GM12878 (cell line): ENCODE measurements around the gene NEGR1. TPM values are rescaled to one million over a fixed set of nuclear protein-coding genes. Genes with fewer than 3 reads are reported as not detected.

Experiments used
- ATAC-seq: fragments of 200-7000 bp; cut with Tn5 transposase; 3 replicates; pipeline ENCODE4 v1.9.1; 2020; ENCODE audit warnings: mild to moderate bottlenecking, moderate library complexity
- BruUV-seq: library from RNA; stranded (reverse); fragments of 400-500 nt; replicated peaks from 2 replicates; lab custom pipeline; 2021; lab: Mats Ljungman, UMichigan
- CTCF ChIA-PET: fragments of 300-600 bp; sonication (Branson Sonifier 250); formaldehyde crosslinking; extraction: SDS; loops from one replicate; lab custom pipeline; 2021; ENCODE audit warnings: inconsistent platforms; lab: Yijun Ruan, JAX
- POLR2A ChIA-PET: fragments of 350-600 bp; formaldehyde crosslinking; extraction: SDS; loops from one replicate; lab custom pipeline; 2021; ENCODE audit warnings: inconsistent platforms; lab: Charles Lee
- RAD21 ChIA-PET: fragments of 300-600 bp; sonication (Branson Sonifier 250); formaldehyde crosslinking; loops from one replicate; lab custom pipeline; 2023; ENCODE audit warnings: antibody characterized with exemption; ENCODE audit not compliant: unreplicated experiment; lab: Charles Lee
- SMC1A ChIA-PET: fragments of 300-600 bp; sonication (Branson Sonifier 250); formaldehyde crosslinking; loops from one replicate; lab custom pipeline; 2023; ENCODE audit not compliant: unreplicated experiment, uncharacterized antibody; lab: Charles Lee
- DNase-seq: peaks from one replicate; pipeline ENCODE4 v3.0.0-alpha.2; 2011; ENCODE audit warnings: low read depth, low spot score
- FAIRE-seq: peaks from 3 replicates; lab custom pipeline; 2011; peaks lifted over from hg19 to GRCh38; lab: Jason Lieb, UNC
- H2AFZ ChIP-seq: 2 replicates; pipeline ENCODE4 v1.6.0; 2011; ENCODE audit warnings: low read depth, low read length, control low read depth; ENCODE audit not compliant: control insufficient read depth
- H3K27ac ChIP-seq: 2 replicates; pipeline ENCODE4 v1.5.1; 2011; ENCODE audit warnings: control low read depth; ENCODE audit not compliant: control insufficient read depth, insufficient read depth
- H3K27me3 ChIP-seq, 2 experiments: replicated peaks in 1 of 2; 2 replicates each; pipeline versions ENCODE4 v1.6.0 to v1.6.1; 2011; ENCODE audit warnings: low read length in 1 of 2; ENCODE audit not compliant: control insufficient read depth in 2 of 2, insufficient read depth in 2 of 2
- H3K36me3 ChIP-seq, 2 experiments: 2 replicates each; pipeline ENCODE4 v1.5.1; 2011; ENCODE audit warnings: low read length in 1 of 2; ENCODE audit not compliant: control insufficient read depth in 2 of 2, insufficient read depth in 2 of 2
- H3K4me1 ChIP-seq: 2 replicates; pipeline ENCODE4 v1.6.1; 2011; ENCODE audit warnings: mild to moderate bottlenecking, low read length, moderate library complexity, mixed read lengths; ENCODE audit not compliant: control insufficient read depth, insufficient read depth
- H3K4me2 ChIP-seq: 2 replicates; pipeline ENCODE4 v1.6.0; 2011; ENCODE audit warnings: control low read depth; ENCODE audit not compliant: control insufficient read depth, insufficient read depth
- H3K4me3 ChIP-seq: fragments of 200-600 bp; sonication (generic); 2 replicates; pipeline ENCODE4 v1.5.1; 2016
- H3K79me2 ChIP-seq: 2 replicates; pipeline ENCODE4 v1.6.0; 2011; ENCODE audit warnings: low read length; ENCODE audit not compliant: control insufficient read depth, insufficient read depth
- H3K9ac ChIP-seq: 2 replicates; pipeline ENCODE4 v1.8.0; 2011; ENCODE audit warnings: low read length, control low read depth, mixed read lengths; ENCODE audit not compliant: control insufficient read depth, insufficient read depth
- H3K9me3 ChIP-seq: replicated peaks from 3 replicates; pipeline ENCODE4 v1.5.1; 2011; ENCODE audit warnings: mild to moderate bottlenecking, low read length; ENCODE audit not compliant: control insufficient read depth, insufficient read depth
- H4K20me1 ChIP-seq: 2 replicates; pipeline ENCODE4 v1.6.0; 2011; ENCODE audit not compliant: control insufficient read depth, insufficient read depth
- CBFB ChIP-seq: IDR thresholded peaks from 2 replicates; pipeline ENCODE4 v1.6.1; 2016; ENCODE audit warnings: antibody characterized with exemption, low read depth
- CBX5 ChIP-seq: sonication (generic); IDR thresholded peaks from 2 replicates; pipeline ENCODE4 v1.6.1; 2016; ENCODE audit warnings: low read depth, moderate library complexity, mild to moderate bottlenecking, inconsistent platforms
- FOXM1 ChIP-seq: IDR thresholded peaks from 2 replicates; pipeline ENCODE4 v1.6.1; 2012; ENCODE audit warnings: low read depth, mild to moderate bottlenecking, inconsistent platforms, low read length, moderate library complexity
- GATAD2B ChIP-seq: fragments of 450-650 bp; conservative IDR thresholded peaks from 2 replicates; pipeline ENCODE4 v1.6.1; 2017; ENCODE audit warnings: low read depth, mild to moderate bottlenecking, moderate library complexity
- MTA3 ChIP-seq: IDR thresholded peaks from 2 replicates; pipeline ENCODE4 v1.6.1; 2012; ENCODE audit warnings: low read length, inconsistent platforms, borderline replicate concordance
- POLR2A ChIP-seq: IDR thresholded peaks from 2 replicates; pipeline ENCODE4 v1.6.1; 2011; ENCODE audit warnings: low read depth, mild to moderate bottlenecking, low read length
- POU2F2 ChIP-seq: IDR thresholded peaks from 3 replicates; pipeline ENCODE4 v1.6.1; 2011; ENCODE audit warnings: low read depth, mild to moderate bottlenecking, low read length, borderline replicate concordance
- SPI1 ChIP-seq: IDR thresholded peaks from 2 replicates; pipeline ENCODE4 v1.6.1; 2011; ENCODE audit warnings: low read depth, mild to moderate bottlenecking, low read length, moderate library complexity, borderline replicate concordance; ENCODE audit not compliant: insufficient read depth
- ZBED1 ChIP-seq: IDR thresholded peaks from 2 replicates; pipeline ENCODE4 v1.6.1; 2016; ENCODE audit warnings: borderline replicate concordance
- WGBS: methylation state at CpG from one replicate; pipeline ENCODE4 v1.1.6; 2016; ENCODE audit warnings: low lambda C conversion rate; ENCODE audit not compliant: insufficient replicate concordance, insufficient coverage; ENCODE audit errors: missing lambda C conversion rate; 5-methylcytosine and 5-hydroxymethylcytosine counted together
- in situ Hi-C: fragments of 300-500 bp; cut with MboI; formaldehyde crosslinking; loops from 9 replicates; pipeline ENCODE4 v1.14.3; 2018; ENCODE audit warnings: mixed read lengths
- intact Hi-C: fragments of 100-400 bp; cut with micrococcal nuclease; formaldehyde crosslinking; loops from one replicate; pipeline ENCODE4 v1.14.2; 2022; ENCODE audit not compliant: unreplicated experiment
- polyA plus RNA-seq, 11 experiments: library from polyadenylated mRNA; depleted of rRNA in 4 of 11; unstranded in 6 of 11; stranded (reverse) in 5 of 11; fragments of >200 nt; fragmentation: Nextera tagmentation in 4 of 11; fragmentation: Illumina TruSeq in 1 of 11; extraction: Ambion mirVana in 4 of 11; extraction: Trizol in 1 of 11; gene quantifications; 1 replicate in 1 of 11; 2 replicates in 10 of 11; pipeline versions ENCODE4 v1.2.1 to v1.2.3, GENCODE V29; 2011 to 2016; ENCODE audit warnings: inconsistent platforms in 2 of 11, missing spikeins in 2 of 11, low read depth in 1 of 11
- total RNA-seq, 4 experiments: library from RNA; depleted of rRNA in 3 of 4; stranded (reverse); fragments of >200 nt in 3 of 4; fragmentation: Illumina TruSeq in 1 of 4; extraction: Trizol in 1 of 4; gene quantifications; 2 replicates each; pipeline versions ENCODE4 v1.2.1 to v1.2.3, GENCODE V29; 2013 to 2021
- TF ChIP-seq, protein P1 (sequence below): IDR thresholded peaks from 2 replicates; pipeline ENCODE4 v1.6.1; 2012; ENCODE audit warnings: low read depth, low read length, improper control_type of control experiment
- TF ChIP-seq, protein P2 (sequence below): fragments of 450-650 bp; formaldehyde crosslinking; IDR thresholded peaks from 2 replicates; pipeline ENCODE4 v1.5.0; 2022; ENCODE audit warnings: mild to moderate bottlenecking, missing genetic modification characterization
- TF ChIP-seq, protein P3 (sequence below): IDR thresholded peaks from 2 replicates; pipeline ENCODE4 v1.6.1; 2011; ENCODE audit warnings: borderline replicate concordance, low read depth, mild to moderate bottlenecking, moderate library complexity, low read length; ENCODE audit not compliant: insufficient read depth, poor library complexity, severe bottlenecking

The NEGR1 gene
- total and polyA plus RNA-seq, 10 of the 15 experiments (the other 5 are each of a cell fraction or from before 2014, with no cell fraction given): under 0.01 to 0.03 (median 0.01) TPM; not detected in 7

DNA sequence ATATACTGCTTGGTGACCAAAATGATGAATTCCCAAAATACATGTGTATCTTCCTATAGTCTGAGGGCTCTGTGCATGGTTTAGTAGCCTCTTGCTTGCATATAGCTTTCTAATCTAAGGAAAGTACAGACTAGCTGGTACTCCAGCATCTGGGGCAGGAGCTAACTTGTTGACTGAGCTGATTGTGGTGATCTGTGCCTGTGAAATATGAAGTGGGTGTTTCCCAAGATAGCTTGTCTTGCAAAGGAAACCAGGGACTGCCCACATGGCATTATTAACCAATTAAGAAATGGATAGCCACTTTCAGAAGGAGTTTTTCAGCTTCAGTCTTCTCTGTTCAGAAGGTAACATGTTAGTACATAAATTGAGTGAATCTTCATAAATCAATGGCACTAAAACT is 219.8 kb downstream of the NEGR1 start:
- FAIRE-seq: no peak
- ChIA-PET RAD21 (no interaction called here), SMC1A (no interaction called here), CTCF (no interaction called here), POLR2A (no interaction called here)
- H2AFZ ChIP-seq: no peak overlapping the region
- BruUV-seq: no TSS peak
- H3K27me3 ChIP-seq: no peaks in the 10 kb centered on the region
- H3K9ac ChIP-seq: no peak overlapping the region
- in situ Hi-C loops (no loop called here), intact Hi-C loops (no loop called here)
- H3K4me1 ChIP-seq: no peaks in the 10 kb centered on the region
- TF ChIP-seq SPI1: no peak
- TF ChIP-seq CBX5: no peak
- no peak for TF ChIP-seq MTA3
- TF ChIP-seq ZBED1: no peak
- ATAC-seq: no peak
- no peak for DNase-seq
- H3K27ac ChIP-seq: no peak overlapping the region
- no peaks in the 10 kb centered on the region for H3K79me2 ChIP-seq
- no peaks in the 10 kb centered on the region for H3K36me3 ChIP-seq
- no peaks in the 10 kb centered on the region for H4K20me1 ChIP-seq
- H3K4me3 ChIP-seq: no peak overlapping the region
- no peaks in the 10 kb centered on the region for H3K9me3 ChIP-seq
- H3K4me2 ChIP-seq: no peak overlapping the region

DNA sequence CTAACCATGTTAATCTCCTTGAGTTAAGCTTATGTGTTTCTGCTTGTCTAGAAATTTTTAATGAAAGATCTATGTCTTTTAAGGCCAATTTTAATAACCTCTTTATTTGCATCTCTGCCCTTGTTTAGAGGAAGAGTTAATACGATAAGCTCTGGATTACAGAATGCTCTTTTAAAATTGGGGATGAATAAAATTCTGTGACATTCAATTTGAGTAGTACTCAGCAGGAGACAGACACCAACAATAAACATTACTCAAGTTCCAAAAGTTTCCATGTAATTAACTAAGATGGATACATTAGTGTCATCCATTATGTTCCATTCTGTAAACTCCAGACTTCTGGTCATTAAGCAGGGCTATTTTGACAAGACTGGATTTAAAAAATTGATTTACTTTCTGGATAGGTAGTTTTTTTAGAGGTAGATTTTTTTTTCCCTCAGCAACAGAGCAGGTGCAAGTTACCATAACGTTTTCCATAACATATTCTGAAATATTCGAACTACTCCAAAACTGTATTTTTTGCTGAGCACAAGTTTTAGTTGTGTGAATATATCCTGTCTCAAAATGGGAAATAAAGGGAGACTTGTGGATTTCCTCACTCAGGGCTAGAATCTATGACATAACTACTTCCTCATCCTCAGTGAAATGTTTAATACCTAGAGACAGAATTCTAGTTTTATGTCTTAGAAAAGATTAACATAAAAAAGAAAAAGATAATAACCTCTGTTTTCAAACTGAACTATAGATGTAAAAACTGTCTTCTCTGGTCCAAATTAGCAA is 221.7 kb downstream of the NEGR1 start:
- BruUV-seq: no TSS peak
- intact Hi-C loops: no loop called here
- H3K27me3 ChIP-seq: no peaks in the 10 kb centered on the region
- TF ChIP-seq GATAD2B (no peak), FOXM1 (no peak), POU2F2 (no peak), CBFB (no peak), POLR2A (no peak), ZBED1 (no peak)
- TF ChIP-seq, protein P1, sequence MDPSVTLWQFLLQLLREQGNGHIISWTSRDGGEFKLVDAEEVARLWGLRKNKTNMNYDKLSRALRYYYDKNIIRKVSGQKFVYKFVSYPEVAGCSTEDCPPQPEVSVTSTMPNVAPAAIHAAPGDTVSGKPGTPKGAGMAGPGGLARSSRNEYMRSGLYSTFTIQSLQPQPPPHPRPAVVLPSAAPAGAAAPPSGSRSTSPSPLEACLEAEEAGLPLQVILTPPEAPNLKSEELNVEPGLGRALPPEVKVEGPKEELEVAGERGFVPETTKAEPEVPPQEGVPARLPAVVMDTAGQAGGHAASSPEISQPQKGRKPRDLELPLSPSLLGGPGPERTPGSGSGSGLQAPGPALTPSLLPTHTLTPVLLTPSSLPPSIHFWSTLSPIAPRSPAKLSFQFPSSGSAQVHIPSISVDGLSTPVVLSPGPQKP: no peak
- TF ChIP-seq, protein P2, sequence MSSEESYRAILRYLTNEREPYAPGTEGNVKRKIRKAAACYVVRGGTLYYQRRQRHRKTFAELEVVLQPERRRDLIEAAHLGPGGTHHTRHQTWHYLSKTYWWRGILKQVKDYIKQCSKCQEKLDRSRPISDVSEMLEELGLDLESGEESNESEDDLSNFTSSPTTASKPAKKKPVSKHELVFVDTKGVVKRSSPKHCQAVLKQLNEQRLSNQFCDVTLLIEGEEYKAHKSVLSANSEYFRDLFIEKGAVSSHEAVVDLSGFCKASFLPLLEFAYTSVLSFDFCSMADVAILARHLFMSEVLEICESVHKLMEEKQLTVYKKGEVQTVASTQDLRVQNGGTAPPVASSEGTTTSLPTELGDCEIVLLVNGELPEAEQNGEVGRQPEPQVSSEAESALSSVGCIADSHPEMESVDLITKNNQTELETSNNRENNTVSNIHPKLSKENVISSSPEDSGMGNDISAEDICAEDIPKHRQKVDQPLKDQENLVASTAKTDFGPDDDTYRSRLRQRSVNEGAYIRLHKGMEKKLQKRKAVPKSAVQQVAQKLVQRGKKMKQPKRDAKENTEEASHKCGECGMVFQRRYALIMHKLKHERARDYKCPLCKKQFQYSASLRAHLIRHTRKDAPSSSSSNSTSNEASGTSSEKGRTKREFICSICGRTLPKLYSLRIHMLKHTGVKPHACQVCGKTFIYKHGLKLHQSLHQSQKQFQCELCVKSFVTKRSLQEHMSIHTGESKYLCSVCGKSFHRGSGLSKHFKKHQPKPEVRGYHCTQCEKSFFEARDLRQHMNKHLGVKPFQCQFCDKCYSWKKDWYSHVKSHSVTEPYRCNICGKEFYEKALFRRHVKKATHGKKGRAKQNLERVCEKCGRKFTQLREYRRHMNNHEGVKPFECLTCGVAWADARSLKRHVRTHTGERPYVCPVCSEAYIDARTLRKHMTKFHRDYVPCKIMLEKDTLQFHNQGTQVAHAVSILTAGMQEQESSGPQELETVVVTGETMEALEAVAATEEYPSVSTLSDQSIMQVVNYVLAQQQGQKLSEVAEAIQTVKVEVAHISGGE (CRISPR knock-in tag): no peak
- TF ChIP-seq, protein P3, sequence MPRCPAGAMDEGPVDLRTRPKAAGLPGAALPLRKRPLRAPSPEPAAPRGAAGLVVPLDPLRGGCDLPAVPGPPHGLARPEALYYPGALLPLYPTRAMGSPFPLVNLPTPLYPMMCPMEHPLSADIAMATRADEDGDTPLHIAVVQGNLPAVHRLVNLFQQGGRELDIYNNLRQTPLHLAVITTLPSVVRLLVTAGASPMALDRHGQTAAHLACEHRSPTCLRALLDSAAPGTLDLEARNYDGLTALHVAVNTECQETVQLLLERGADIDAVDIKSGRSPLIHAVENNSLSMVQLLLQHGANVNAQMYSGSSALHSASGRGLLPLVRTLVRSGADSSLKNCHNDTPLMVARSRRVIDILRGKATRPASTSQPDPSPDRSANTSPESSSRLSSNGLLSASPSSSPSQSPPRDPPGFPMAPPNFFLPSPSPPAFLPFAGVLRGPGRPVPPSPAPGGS: no peak

More for the DNA sequence above, 221.7 kb downstream of the NEGR1 start:
- H3K4me1 ChIP-seq: no peaks in the 10 kb centered on the region
- H3K4me3 ChIP-seq: no peak overlapping the region
- ATAC-seq (no peak), FAIRE-seq (no peak), DNase-seq (no peak)
- POLR2A ChIA-PET: no interaction called here
- H4K20me1 ChIP-seq: no peaks in the 10 kb centered on the region
- H3K4me2 ChIP-seq: no peak overlapping the region
- H3K27ac ChIP-seq: no peak overlapping the region
- H2AFZ ChIP-seq: no peak overlapping the region
- no peaks in the 10 kb centered on the region for H3K9me3 ChIP-seq
- WGBS: 14% methylated on average over 3 of the region's 3 CpGs
- CTCF ChIA-PET: no interaction called here
- H3K9ac ChIP-seq: no peak overlapping the region
- H3K79me2 ChIP-seq: no peaks in the 10 kb centered on the region
- SMC1A ChIA-PET: interaction anchor here (1.0 to 1.1 kb wide), 2 partner anchors 25 to 38 kb away, joined by 3 read pairs; no protein-coding TSS in a partner anchor
- H3K36me3 ChIP-seq: no peaks in the 10 kb centered on the region
- in situ Hi-C loops: no loop called here
- RAD21 ChIA-PET: no interaction called here
